Measurements from ENCODE around the gene TMPRSS2.

The TMPRSS2 gene

DNA sequence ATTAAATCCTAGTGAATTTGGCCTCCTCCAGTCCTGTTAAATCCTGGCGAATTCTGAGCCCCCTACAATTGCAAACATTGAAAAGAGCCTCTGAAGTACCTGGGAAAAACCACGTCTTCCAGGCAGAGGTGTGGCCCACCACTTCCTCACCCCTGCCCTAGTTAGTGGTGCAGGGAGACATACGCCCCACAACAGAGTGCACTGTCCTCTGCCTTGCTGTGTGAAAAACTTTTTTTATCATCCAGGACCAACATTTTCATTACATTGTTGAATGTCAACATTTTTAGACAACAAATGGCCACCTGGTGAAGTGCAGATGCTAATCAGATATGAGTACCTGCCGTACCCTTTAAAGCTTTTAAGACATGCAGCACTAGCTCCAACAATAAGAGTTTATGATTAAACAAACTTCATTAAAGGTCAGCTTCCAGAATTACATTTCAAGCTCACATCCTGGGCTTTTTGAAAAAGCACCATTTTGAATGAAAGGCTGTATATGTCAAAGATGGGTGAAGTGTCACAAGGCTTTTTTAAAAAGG, 13.6 kb upstream of the TMPRSS2 start:
- no peaks in the 10 kb centered on the region for H3K36me3 Mint-ChIP-seq (ENCODE audit: low read depth)
- H3K4me1 Mint-ChIP-seq (ENCODE audit: low read depth), result peaks cover 4% of the 10 kb centered on the region
- peaks cover 12% of the 10 kb centered on the region for H3K27me3 Mint-ChIP-seq
- H3K9me3 Mint-ChIP-seq, result no peaks in the 10 kb centered on the region
- H3K27ac Mint-ChIP-seq, result no peak overlapping the region
- no peak overlapping the region for H3K4me3 Mint-ChIP-seq

DNA sequence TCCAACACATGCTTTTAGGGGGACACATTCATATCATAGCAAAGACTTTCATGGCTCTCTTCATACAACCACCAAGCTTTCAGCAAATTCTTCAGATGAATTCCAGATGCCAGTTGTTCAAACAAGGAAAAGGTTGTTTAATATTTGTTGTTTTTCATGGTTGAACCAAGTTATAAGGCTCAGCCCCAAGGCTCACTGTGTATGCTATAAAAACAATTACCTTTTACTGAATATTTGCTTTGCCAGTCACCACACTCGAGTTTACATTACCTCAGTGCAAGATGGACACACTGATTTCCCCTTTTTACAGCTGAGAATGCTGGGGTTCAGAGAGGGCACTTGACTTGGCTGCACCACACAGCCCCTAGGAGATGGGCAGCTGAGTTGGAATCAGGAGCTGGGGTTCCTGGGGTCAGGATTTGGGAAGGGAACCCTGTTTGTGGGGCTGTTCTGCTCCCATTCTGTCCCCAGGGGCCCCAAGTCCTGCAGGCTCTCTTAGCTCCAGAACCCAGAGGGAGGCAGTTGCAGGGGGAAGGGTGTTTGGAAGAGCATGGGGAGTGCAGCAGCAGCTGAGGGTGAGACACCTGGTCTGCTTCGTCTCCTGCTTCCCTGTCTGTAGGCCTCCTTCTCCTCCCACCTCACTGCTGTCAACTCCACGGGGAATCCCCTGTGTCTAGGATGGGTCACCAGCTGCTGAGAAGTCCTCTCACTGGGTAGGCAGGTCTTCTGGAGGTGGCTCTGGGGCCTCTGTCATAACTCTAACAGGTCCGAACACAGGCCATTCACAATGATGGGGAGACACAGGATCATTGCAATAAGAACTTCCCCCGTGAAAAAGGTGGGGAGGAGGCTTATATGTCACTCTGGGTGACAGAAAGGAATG, 12.8 kb upstream of the TMPRSS2 start:
- Mint-ChIP-seq H3K4me3 (no peak overlapping the region), H3K27me3 (peaks cover 12% of the 10 kb centered on the region), H3K9me3 (no peaks in the 10 kb centered on the region), H3K36me3 (ENCODE audit: low read depth) (no peaks in the 10 kb centered on the region), H3K27ac (no peak overlapping the region), H3K4me1 (ENCODE audit: low read depth) (peaks cover 4% of the 10 kb centered on the region)

DNA sequence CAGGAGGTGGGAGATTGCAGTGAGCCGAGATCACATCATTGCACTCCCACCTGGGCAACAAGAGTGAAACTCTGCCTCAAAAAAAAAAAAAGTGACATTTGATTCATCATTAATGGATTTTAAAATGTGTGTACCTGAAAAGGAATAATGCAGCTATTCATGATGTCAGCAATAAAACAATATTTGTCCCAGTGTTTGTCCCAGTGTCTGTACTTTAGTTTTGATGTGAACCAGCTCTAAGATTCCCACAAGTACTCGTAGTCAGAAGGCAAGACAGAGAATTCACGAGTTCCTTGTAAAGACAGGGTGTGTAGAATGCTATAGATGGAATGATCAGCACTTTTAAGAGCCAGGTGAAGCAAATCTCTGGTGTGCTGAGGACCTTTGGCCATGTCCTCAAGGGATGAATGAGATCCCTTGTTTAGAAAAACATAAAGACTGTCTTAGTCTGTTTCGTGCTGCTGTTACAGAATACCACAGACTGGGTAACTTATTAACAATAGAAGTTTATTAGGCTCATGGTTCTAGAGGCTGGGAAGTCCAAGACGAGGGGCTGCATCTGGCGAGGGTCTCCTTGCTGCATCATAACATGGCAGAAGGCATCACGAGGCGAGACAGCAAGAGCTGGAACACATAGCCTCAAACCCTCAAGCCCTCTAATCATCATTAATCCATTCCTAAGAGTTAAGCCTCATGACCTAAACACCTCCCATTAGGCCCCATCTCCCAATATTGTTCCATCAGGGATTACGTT, 12.0 kb upstream of the TMPRSS2 start:
- no peak overlapping the region for H3K27ac Mint-ChIP-seq
- peaks cover 14% of the 10 kb centered on the region for H3K27me3 Mint-ChIP-seq
- peaks cover 4% of the 10 kb centered on the region for H3K4me1 Mint-ChIP-seq (ENCODE audit: low read depth)
- H3K36me3 Mint-ChIP-seq (ENCODE audit: low read depth), result no peaks in the 10 kb centered on the region
- no peaks in the 10 kb centered on the region for H3K9me3 Mint-ChIP-seq
- no peak overlapping the region for H3K4me3 Mint-ChIP-seq

DNA sequence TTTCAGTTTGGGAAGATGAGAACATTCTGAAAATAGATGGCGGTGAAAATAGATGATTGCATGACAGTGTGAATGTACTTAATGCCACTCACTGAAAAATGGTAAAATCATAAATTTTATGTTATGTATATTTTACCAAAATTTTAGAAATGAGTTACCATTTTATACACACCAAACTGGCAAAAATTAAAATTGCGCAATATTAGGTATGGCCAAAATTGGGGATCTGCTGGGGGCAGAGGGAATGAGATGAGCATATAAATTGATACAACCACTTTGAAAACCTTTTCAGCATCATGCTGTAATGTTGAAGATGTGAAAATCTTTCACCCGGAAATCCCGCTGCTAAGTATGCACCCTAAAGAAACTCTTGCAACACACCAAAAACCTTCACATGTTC, 10.8 kb upstream of the TMPRSS2 start:
- Mint-ChIP-seq H3K36me3 (ENCODE audit: low read depth) (no peaks in the 10 kb centered on the region), H3K4me3 (no peak overlapping the region), H3K4me1 (ENCODE audit: low read depth) (peaks cover 4% of the 10 kb centered on the region), H3K27ac (no peak overlapping the region), H3K9me3 (no peaks in the 10 kb centered on the region), H3K27me3 (peaks cover 14% of the 10 kb centered on the region)

DNA sequence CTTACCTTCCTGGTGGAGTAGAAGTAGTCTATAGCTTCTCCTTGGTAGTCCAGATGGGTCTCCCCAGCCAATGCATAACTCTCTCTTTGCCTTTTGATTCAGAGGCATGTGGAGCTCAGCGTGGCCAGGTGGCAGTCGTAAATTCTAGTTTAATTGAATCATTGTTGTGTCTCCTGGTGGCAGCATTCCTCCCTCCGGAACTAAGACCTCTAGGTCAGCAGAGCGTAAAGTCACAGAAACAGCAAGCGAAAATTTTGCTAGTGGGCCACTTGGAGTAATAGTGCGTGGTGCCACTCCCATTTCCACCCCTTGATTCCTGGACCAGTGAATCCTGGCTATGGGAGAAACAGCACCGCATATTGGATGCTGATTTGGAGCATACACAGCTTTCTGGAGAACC, 3.9 kb upstream of the TMPRSS2 start:
- no peak overlapping the region for H3K4me3 Mint-ChIP-seq
- H3K4me1 Mint-ChIP-seq (ENCODE audit: low read depth), result no peaks in the 10 kb centered on the region
- no peaks in the 10 kb centered on the region for H3K36me3 Mint-ChIP-seq (ENCODE audit: low read depth)
- no peak overlapping the region for H3K27ac Mint-ChIP-seq
- H3K9me3 Mint-ChIP-seq, result no peaks in the 10 kb centered on the region
- peaks cover 29% of the 10 kb centered on the region for H3K27me3 Mint-ChIP-seq

DNA sequence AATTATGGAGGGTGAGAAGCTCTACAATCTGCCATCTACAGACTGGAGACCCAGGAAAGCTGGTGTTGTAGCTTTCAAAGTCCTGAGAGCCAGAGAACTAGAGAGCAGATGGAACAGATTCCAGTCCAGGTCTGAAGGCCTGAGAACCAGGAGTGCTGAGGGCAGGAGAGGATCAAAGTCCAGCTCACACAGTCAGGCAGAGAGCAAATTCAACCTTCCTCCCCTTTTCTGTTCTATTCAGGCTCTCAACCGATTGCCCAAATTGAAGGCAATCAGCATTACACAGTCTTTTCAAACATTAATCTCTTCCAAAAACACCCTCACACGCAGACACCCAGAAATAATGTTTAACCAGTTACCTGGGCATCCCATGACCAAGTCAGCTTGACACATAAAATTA, 2.5 kb upstream of the TMPRSS2 start:
- Mint-ChIP-seq H3K27me3 (peaks cover 35% of the 10 kb centered on the region), H3K4me1 (ENCODE audit: low read depth) (no peaks in the 10 kb centered on the region), H3K36me3 (ENCODE audit: low read depth) (no peaks in the 10 kb centered on the region)

DNA sequence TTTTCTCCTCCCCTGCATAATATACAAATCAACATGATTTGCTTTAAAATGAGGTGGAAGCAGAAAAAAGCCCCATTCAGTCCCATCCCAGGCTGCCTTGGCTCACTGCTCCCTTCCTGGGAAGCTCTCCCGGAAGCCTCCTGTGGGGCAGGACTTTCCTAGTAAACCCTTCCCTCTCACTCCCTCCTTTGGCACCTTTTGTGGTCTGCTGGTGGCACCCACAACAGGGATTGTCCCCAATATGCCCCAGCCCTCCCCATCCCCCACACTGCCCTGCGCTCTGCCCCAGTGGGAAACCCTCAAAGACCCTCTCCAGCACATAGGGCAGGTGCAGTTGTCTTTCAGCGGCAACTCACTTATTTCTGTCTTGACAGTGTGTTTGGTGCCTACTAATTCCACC, 1.8 kb upstream of the TMPRSS2 start:
- Mint-ChIP-seq H3K4me3 (no peak overlapping the region), H3K9me3 (no peaks in the 10 kb centered on the region), H3K4me1 (ENCODE audit: low read depth) (no peaks in the 10 kb centered on the region), H3K27me3 (peaks cover 41% of the 10 kb centered on the region), H3K27ac (no peak overlapping the region), H3K36me3 (ENCODE audit: low read depth) (no peaks in the 10 kb centered on the region)

More for the DNA sequence above, 2.5 kb upstream of the TMPRSS2 start:
- H3K27ac Mint-ChIP-seq, result no peak overlapping the region
- H3K9me3 Mint-ChIP-seq, result no peaks in the 10 kb centered on the region
- no peak overlapping the region for H3K4me3 Mint-ChIP-seq

DNA sequence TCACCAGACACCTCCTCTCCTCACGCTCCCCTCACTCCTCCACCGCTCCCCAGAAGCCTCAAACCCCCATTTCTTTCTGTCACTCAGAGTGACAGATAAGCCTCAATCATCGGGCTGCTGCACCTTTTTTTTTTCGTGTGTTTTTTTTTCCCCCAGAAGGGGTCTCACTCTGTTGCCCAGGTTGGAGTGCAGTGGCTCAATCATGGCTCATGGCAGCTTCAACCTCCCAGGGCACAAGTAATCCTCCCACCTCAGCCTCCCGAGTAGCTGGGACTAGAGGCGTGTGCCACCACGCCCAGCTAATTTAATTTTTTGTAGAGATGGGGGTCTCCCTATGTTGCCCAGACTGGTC, 1.2 kb upstream of the TMPRSS2 start:
- Mint-ChIP-seq H3K9me3 (no peaks in the 10 kb centered on the region), H3K27ac (no peak overlapping the region), H3K36me3 (ENCODE audit: low read depth) (no peaks in the 10 kb centered on the region), H3K27me3 (peaks cover 45% of the 10 kb centered on the region), H3K4me1 (ENCODE audit: low read depth) (no peaks in the 10 kb centered on the region), H3K4me3 (no peak overlapping the region)

DNA sequence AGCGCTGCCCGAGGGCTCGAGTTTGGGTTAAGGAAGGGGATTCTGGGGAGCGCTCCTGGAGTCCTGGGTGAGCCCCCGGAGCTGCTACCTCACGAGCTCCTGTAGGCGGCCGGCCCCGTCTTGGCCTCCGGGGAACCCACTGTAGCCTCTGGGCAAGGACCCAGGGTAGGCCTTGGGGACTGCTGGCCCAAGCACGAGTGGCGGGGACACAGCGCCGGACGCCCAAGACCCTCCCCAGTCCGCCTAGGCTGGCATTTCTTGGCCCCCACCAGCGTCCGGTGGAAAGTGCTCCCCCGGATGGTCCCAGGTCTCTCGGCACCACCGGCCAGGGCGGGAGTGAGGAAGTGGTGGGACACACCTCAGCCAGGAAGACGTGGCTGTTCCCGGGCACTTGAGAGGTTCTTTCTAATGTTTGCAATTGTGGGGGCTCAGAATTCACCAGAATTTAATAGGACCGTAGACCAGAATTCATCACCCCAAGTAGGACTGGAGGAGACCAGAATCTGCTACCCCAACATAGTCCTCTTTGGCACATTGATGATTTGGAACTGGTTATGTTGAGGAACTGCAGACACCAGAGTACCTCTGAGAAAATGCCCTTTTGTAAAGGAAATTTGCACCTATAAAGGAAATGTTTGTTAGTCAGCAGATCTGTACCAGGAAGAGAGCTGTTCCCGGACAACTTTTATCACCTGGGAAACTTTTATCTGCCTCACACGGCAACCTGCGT, 622 bp upstream of the TMPRSS2 start:
- Mint-ChIP-seq H3K27me3 (peaks cover 47% of the 10 kb centered on the region), H3K4me1 (ENCODE audit: low read depth) (no peaks in the 10 kb centered on the region), H3K9me3 (no peaks in the 10 kb centered on the region), H3K27ac (no peak overlapping the region), H3K36me3 (ENCODE audit: low read depth) (no peaks in the 10 kb centered on the region), H3K4me3 (no peak overlapping the region)

DNA sequence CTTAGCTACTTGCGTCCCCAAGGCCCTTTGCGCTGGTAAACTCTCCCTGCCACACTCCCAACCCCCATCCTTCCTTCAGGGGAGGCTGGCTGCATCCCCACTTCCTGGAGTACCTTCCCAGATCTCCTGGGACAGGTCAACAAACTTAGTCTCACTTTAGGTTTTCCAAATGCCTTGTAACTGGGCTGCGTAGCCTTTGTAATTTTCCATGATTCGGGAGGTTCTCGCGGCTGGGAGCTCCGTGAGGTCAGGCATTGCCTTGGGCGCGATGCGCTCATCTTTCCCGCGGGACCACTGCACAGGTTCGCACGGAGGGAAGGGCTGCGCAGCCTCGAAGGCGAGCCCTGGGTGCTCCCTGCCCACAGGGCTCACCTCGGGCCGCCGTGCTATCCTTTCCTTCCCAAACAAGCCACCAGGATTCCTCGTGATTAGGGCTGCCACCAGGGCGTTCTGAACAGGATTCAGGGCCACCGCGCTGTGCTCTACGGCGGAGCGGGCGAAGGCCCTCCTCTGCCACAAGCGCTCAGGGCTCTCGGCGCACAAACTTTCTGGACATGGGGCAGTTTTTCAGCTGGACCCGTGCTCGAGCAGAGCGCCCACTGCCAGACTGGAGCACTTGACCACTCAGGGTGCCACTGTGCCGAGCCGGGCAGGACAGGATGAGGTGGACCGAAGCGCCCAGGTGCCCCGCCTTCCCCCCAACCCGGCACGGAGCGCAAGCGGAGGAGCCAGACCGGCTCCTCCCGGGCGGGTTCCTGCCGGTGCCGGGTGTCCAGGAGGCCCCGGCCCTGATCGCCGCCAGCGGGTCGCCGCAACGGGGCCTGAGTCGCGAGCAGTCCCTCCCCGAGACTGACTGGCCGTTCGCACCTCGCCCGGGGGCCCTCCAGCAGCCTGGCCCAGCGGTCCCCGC, 1.1 kb downstream of the TMPRSS2 start:
- Mint-ChIP-seq H3K4me1 (ENCODE audit: low read depth) (no peaks in the 10 kb centered on the region), H3K36me3 (ENCODE audit: low read depth) (no peaks in the 10 kb centered on the region), H3K9me3 (no peaks in the 10 kb centered on the region), H3K27me3 (peaks cover 58% of the 10 kb centered on the region), H3K4me3 (no peak overlapping the region), H3K27ac (no peak overlapping the region)

DNA sequence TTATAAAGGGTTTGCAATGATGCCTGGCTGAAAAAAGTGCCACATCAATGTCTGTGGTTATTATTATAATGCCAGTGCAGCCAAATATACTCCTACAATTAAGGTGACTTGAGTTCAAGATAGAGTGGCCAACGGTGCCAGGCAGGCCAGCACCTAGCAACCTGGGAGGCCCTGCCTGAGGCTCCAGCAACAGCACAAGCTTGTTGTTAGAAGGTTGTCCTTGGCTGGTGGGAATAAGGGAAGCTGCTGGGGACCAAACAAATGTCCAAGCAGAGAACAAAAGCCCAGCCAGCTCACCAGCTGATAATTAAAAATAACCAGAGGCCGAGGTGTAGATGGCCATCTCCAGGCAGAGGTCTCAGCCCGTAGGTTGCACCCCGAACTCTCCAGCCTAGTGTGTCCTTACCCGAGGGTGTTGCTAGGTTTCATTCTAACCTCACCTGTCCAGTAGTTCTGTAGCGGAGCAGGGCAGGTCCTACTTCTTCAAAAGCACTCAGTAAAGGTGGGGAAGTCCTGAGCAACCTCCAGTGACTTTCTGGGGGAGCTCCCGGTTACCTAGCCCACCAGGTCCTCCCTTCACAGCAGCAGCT, 1.9 kb downstream of the TMPRSS2 start:
- Mint-ChIP-seq H3K9me3 (no peaks in the 10 kb centered on the region), H3K27ac (no peak overlapping the region), H3K36me3 (ENCODE audit: low read depth) (no peaks in the 10 kb centered on the region), H3K27me3 (peaks cover 57% of the 10 kb centered on the region), H3K4me1 (ENCODE audit: low read depth) (no peaks in the 10 kb centered on the region), H3K4me3 (no peak overlapping the region)

DNA sequence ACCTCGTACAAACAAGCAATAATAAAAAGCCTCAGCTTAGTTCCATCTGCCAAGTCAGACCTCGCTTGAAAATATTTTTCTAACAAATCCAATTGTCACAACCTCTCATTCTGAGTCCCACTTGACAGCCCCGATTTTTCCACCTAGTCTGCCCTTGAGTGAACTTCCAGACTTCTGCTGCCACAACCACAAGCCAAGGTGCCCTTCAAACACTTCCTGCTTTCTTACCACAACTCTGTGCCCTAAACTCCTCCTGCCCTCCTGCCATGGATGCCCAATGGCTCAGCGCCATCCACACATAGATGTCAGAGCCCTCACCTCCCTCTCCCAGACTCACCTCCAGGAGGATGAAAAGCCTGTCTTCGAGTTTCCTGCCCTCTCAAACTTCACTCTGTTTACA, 3.9 kb downstream of the TMPRSS2 start:
- H3K36me3 Mint-ChIP-seq (ENCODE audit: low read depth), result no peaks in the 10 kb centered on the region
- peaks cover 46% of the 10 kb centered on the region for H3K27me3 Mint-ChIP-seq
- no peak overlapping the region for H3K27ac Mint-ChIP-seq
- no peak overlapping the region for H3K4me3 Mint-ChIP-seq
- H3K4me1 Mint-ChIP-seq (ENCODE audit: low read depth), result no peaks in the 10 kb centered on the region
- H3K9me3 Mint-ChIP-seq, result no peaks in the 10 kb centered on the region

DNA sequence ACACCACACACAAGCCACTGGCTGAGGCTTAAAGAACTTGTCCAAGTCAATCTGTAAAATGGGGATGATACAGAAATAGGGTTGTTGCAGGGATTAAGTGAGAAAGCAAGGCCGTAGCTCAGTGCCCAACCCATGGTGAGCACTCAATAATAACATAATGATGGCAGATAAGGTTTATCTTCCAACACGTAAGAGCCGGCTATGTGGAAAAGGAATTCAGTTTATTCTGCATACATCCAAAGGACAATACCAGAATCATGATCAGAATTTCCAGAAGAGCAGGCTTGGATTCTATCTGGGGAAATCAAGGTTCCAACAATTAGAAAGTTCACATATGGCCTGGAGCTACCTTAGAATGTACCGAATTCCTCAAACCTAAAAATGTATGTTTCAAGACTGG, 4.6 kb downstream of the TMPRSS2 start:
- no peaks in the 10 kb centered on the region for H3K9me3 Mint-ChIP-seq
- H3K27ac Mint-ChIP-seq, result no peak overlapping the region
- H3K36me3 Mint-ChIP-seq (ENCODE audit: low read depth), result no peaks in the 10 kb centered on the region
- H3K4me1 Mint-ChIP-seq (ENCODE audit: low read depth), result no peaks in the 10 kb centered on the region
- peaks cover 42% of the 10 kb centered on the region for H3K27me3 Mint-ChIP-seq
- H3K4me3 Mint-ChIP-seq, result no peak overlapping the region

DNA sequence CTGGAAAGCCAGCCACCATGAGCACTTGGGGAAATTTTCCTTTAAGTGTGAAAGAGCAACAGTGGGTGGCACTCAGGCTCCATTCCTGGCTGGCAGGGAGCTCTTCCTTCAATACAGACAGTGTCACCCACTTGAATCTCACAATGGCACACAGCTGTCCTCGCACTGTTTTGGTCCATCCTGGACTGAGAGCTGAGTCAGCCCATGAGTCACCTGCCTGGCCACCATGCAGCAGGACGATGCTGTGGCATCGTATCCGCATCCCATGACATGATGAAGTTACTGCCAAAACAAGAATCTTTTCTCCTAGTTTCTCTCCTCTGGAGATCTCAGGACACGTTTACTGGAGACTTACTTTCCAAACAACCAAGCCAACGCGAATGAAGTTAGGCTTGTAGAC, 6.0 kb downstream of the TMPRSS2 start:
- Mint-ChIP-seq H3K36me3 (ENCODE audit: low read depth) (no peaks in the 10 kb centered on the region), H3K27ac (no peak overlapping the region), H3K4me1 (ENCODE audit: low read depth) (no peaks in the 10 kb centered on the region), H3K27me3 (peaks cover 40% of the 10 kb centered on the region), H3K4me3 (no peak overlapping the region), H3K9me3 (no peaks in the 10 kb centered on the region)

Data from stimulated activated naive CD8-positive, alpha-beta T cell treated with anti-CD3 and anti-CD28 coated beads, Interleukin-15, Interleukin-2, amounts not matched to agents 100 ng/mL and 50 ng/mL, for 24 hours (primary cell).